AG04449 (cell line): Measurements from ENCODE around the gene NPAS3.

Source experiments
- CTCF ChIA-PET: fragments of 350-600 bp; formaldehyde crosslinking; extraction: SDS; loops from one replicate; lab custom pipeline; 2021; ENCODE audit warnings: antibody characterized with exemption; lab: Yijun Ruan, JAX
- POLR2A ChIA-PET: fragments of 400-600, 350-600 bp; formaldehyde crosslinking; extraction: SDS; loops from one replicate; lab custom pipeline; 2020; ENCODE audit warnings: antibody characterized with exemption, inconsistent platforms; lab: Yijun Ruan, JAX
- DNase-seq: peaks from one replicate; pipeline ENCODE4 v3.0.0-alpha.2; 2010; ENCODE audit warnings: low read depth, low spot score
- H3K4me3 ChIP-seq: 2 replicates; pipeline ENCODE4 v1.5.1; 2011; ENCODE audit warnings: low read depth, mild to moderate bottlenecking, control low read depth, low read length
- CTCF ChIP-seq: IDR thresholded peaks from one replicate; pipeline ENCODE4 v1.5.1; 2011; ENCODE audit warnings: mild to moderate bottlenecking, moderate library complexity, low read length, control low read depth, inconsistent platforms; ENCODE audit not compliant: insufficient read depth; ENCODE audit errors: missing control alignments

The NPAS3 gene

GRCh38 chr14:33839193-33840076 lies 900.8 kb downstream of the NPAS3 start:
- TF ChIP-seq CTCF: peak; percentile 70
- ChIA-PET POLR2A (no interaction called here), CTCF (interaction anchor here (0.6 to 12.8 kb wide), 17 partner anchors 8 to 1061 kb away, joined by 3 to 150 read pairs (median 4); no protein-coding TSS in a partner anchor)
- no peak for DNase-seq
- H3K4me3 ChIP-seq: no peak overlapping the region

- H3K4me3 ChIP-seq: no peak overlapping the region
- ChIA-PET POLR2A (no interaction called here), CTCF (interaction anchor here (0.7 to 12.8 kb wide), 10 partner anchors 8 to 484 kb away, joined by 3 to 150 read pairs (median 4); no protein-coding TSS in a partner anchor)
- no peak for TF ChIP-seq CTCF
- DNase-seq: no peak
These were observed 902.1 kb downstream of the NPAS3 start for GRCh38 chr14:33840797-33841196.

GRCh38 chr14:33842299-33842698 lies 903.6 kb downstream of the NPAS3 start:
- H3K4me3 ChIP-seq: no peak overlapping the region
- TF ChIP-seq CTCF: no peak
- ChIA-PET POLR2A (no interaction called here), CTCF (interaction anchor here (0.9 to 12.8 kb wide), 4 partner anchors 257 to 459 kb away, joined by 3 to 150 read pairs (median 6); no protein-coding TSS in a partner anchor)
- DNase-seq: no peak

- no peak for TF ChIP-seq CTCF
- H3K4me3 ChIP-seq: no peak overlapping the region
- POLR2A ChIA-PET: no interaction called here
- CTCF ChIA-PET: interaction anchor here (2.1 to 12.8 kb wide), 3 partner anchors 255 to 478 kb away, joined by 5 to 150 read pairs (median 10); no protein-coding TSS in a partner anchor
- no peak for DNase-seq
These were observed 905.4 kb downstream of the NPAS3 start for GRCh38 chr14:33844118-33844517.

- no peak overlapping the region for H3K4me3 ChIP-seq
- no peak for DNase-seq
- POLR2A ChIA-PET: no interaction called here
- TF ChIP-seq CTCF: no peak
- CTCF ChIA-PET: no interaction called here
These were observed 907.6 kb downstream of the NPAS3 start for GRCh38 chr14:33846100-33846824.
